A673 (cell line): Measurements from ENCODE around the gene CAB39. TPM values are rescaled to one million over a fixed set of nuclear protein-coding genes. Genes with fewer than 3 reads are reported as not detected.
"Not testable (repeated sequence)": the region's sequence is repeated elsewhere in the genome, so short reads cannot be mapped to it uniquely, and the experiment has no call there.

Source experiments
- BruUV-seq: library from RNA; stranded (reverse); fragments of 400-500 nt; replicated peaks from 2 replicates; lab custom pipeline; 2021; lab: Mats Ljungman, UMichigan
- CTCF ChIA-PET: fragments of 300-600 bp; sonication (Branson Sonifier 250); formaldehyde crosslinking; loops from one replicate; lab custom pipeline; 2022; ENCODE audit warnings: antibody characterized with exemption; lab: Charles Lee
- POLR2A ChIA-PET: fragments of 300-600 bp; sonication (Branson Sonifier 250); formaldehyde crosslinking; loops from one replicate; lab custom pipeline; 2022; ENCODE audit warnings: antibody characterized with exemption; ENCODE audit not compliant: low non-redundant PET; lab: Charles Lee
- DNase-seq: peaks from one replicate; pipeline ENCODE4 v3.0.0-alpha.2; 2015; ENCODE audit warnings: low spot score
- H3K27ac ChIP-seq: fragments of 200-600 bp; sonication (generic); 2 replicates; pipeline ENCODE4 v1.5.1; 2016; ENCODE audit warnings: mixed run types, low read depth, mild to moderate bottlenecking, mixed read lengths, antibody characterized with exemption, low read length; ENCODE audit not compliant: poor library complexity, severe bottlenecking
- H3K27me3 ChIP-seq: fragments of 200-600 bp; sonication (generic); replicated peaks from 2 replicates; pipeline ENCODE4 v1.6.1; 2017; ENCODE audit warnings: mixed run types, low read depth, mild to moderate bottlenecking, mixed read lengths, antibody characterized with exemption, low read length; ENCODE audit not compliant: insufficient read depth, poor library complexity
- H3K36me3 ChIP-seq: fragments of 200-600 bp; sonication (generic); 2 replicates; pipeline ENCODE4 v1.6.1; 2016; ENCODE audit warnings: mixed run types, mild to moderate bottlenecking, mixed read lengths, antibody characterized with exemption, low read length; ENCODE audit not compliant: insufficient read depth, poor library complexity, severe bottlenecking
- H3K4me1 ChIP-seq: fragments of 200-600 bp; sonication (generic); 2 replicates; pipeline ENCODE4 v1.6.1; 2017; ENCODE audit warnings: mixed run types, mild to moderate bottlenecking, mixed read lengths, antibody characterized with exemption, low read length; ENCODE audit not compliant: insufficient read depth, poor library complexity, severe bottlenecking
- H3K4me3 ChIP-seq: fragments of 200-600 bp; sonication (generic); 2 replicates; pipeline ENCODE4 v1.5.1; 2016; ENCODE audit warnings: low read depth, mixed run types, mild to moderate bottlenecking, mixed read lengths, low read length; ENCODE audit not compliant: poor library complexity, severe bottlenecking
- H3K9me3 ChIP-seq: fragments of 200-600 bp; sonication (generic); 2 replicates; pipeline ENCODE4 v1.6.1; 2016; ENCODE audit warnings: mixed run types, low read depth, mild to moderate bottlenecking, mixed read lengths, antibody characterized with exemption, low read length; ENCODE audit not compliant: poor library complexity, severe bottlenecking
- EZH2 ChIP-seq: fragments of 200-600 bp; sonication (generic); IDR thresholded peaks from 2 replicates; pipeline ENCODE4 v1.6.1; 2017; ENCODE audit warnings: borderline replicate concordance, low read depth, mild to moderate bottlenecking, mixed read lengths, antibody characterized with exemption, low read length; ENCODE audit not compliant: poor library complexity, severe bottlenecking
- intact Hi-C: fragments of 100-400 bp; cut with micrococcal nuclease; formaldehyde crosslinking; loops from one replicate; pipeline ENCODE4 v1.10.0; 2022; ENCODE audit not compliant: unreplicated experiment
- total RNA-seq: library from RNA; stranded (reverse); gene quantifications from 2 replicates; pipeline ENCODE4 v1.2.3, GENCODE V29; 2021
- TF ChIP-seq, protein P1 (sequence below): fragments of 300-800, 200-600 bp; sonication (generic); conservative IDR thresholded peaks from 2 replicates; pipeline ENCODE4 v1.5.1; 2017; ENCODE audit warnings: low read depth, mild to moderate bottlenecking, antibody characterized with exemption, low read length, moderate library complexity, mixed read lengths

CAB39 gene
- total RNA-seq, 1 experiment from 2014 or later, result 58.2 TPM

- Histone ChIP-seq H3K36me3 (no peaks in the 10 kb centered on the region), H3K9me3 (no peaks in the 10 kb centered on the region), H3K4me1 (no peaks in the 10 kb centered on the region), H3K27me3 (no peaks in the 10 kb centered on the region), H3K4me3 (no peak overlapping the region), H3K27ac (no peak overlapping the region)
- intact Hi-C loops, result no loop called here
- DNase-seq, result no peak
- TF ChIP-seq, protein P1, sequence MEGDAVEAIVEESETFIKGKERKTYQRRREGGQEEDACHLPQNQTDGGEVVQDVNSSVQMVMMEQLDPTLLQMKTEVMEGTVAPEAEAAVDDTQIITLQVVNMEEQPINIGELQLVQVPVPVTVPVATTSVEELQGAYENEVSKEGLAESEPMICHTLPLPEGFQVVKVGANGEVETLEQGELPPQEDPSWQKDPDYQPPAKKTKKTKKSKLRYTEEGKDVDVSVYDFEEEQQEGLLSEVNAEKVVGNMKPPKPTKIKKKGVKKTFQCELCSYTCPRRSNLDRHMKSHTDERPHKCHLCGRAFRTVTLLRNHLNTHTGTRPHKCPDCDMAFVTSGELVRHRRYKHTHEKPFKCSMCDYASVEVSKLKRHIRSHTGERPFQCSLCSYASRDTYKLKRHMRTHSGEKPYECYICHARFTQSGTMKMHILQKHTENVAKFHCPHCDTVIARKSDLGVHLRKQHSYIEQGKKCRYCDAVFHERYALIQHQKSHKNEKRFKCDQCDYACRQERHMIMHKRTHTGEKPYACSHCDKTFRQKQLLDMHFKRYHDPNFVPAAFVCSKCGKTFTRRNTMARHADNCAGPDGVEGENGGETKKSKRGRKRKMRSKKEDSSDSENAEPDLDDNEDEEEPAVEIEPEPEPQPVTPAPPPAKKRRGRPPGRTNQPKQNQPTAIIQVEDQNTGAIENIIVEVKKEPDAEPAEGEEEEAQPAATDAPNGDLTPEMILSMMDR, result no peak
- TF ChIP-seq EZH2, result no peak
- ChIA-PET POLR2A (no interaction called here), CTCF (no interaction called here)
- no TSS peak for BruUV-seq
These were observed 16.0 kb upstream of the CAB39 start for GRCh38 chr2:230696670-230697069.

DNA sequence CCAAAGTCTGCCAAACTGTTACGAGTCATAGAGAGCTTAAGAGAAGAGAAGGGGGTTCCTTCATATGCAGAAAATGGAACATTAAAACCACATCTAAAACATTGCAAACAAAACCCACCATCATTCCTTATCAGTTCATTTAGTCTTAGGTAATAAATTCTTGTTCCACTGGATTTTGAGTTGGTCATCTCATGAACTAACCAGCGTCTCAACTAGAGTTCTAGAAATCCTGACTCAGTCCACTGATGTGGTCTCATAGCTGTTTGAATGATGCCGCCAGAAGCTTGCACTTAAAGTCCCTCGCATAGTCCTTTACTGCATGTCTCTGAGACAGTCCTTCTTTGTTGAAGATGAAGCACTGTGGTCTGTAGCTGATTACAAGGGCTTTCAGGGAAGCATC is 15.0 kb upstream of the CAB39 start:
- no TSS peak for BruUV-seq
- H3K27ac ChIP-seq, result no peak overlapping the region
- no peaks in the 10 kb centered on the region for H3K27me3 ChIP-seq
- H3K4me1 ChIP-seq, result no peaks in the 10 kb centered on the region
- DNase-seq, result no peak
- no peak for TF ChIP-seq EZH2
- TF ChIP-seq, protein P1, result no peak
- H3K4me3 ChIP-seq, result no peak overlapping the region
- CTCF ChIA-PET, result no interaction called here
- no peaks in the 10 kb centered on the region for H3K36me3 ChIP-seq
- POLR2A ChIA-PET, result no interaction called here
- H3K9me3 ChIP-seq, result peaks cover 2% of the 10 kb centered on the region
- intact Hi-C loops, result no loop called here

DNA sequence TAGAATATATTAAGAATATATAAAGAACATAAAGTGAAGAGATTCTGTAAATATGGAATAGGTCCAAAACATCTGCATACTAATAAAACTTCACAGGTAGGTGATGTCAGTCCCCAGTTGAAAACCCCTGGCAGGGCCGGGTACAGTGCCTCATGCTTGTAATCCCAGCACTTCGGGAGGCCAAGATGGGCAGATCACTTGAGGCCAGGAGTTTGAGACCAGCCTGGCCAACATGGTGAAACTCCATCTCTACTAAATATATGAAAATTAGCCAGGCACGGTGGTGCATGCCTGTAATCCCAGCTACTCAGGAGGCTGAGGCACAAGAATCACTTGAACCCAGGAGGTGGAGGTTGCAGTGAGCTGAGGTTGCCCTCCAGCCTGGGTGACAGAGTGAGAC is 13.9 kb upstream of the CAB39 start:
- H3K4me3 ChIP-seq, POLR2A ChIA-PET, H3K4me1 ChIP-seq, H3K36me3 ChIP-seq, intact Hi-C loops, H3K27me3 ChIP-seq, DNase-seq, BruUV-seq, H3K9me3 ChIP-seq, H3K27ac ChIP-seq: not testable (repeated sequence)
- CTCF ChIA-PET, result interaction anchor here (0.6 kb wide), 1 partner anchor 539 kb away, joined by 8 read pairs; no protein-coding TSS in a partner anchor

DNA sequence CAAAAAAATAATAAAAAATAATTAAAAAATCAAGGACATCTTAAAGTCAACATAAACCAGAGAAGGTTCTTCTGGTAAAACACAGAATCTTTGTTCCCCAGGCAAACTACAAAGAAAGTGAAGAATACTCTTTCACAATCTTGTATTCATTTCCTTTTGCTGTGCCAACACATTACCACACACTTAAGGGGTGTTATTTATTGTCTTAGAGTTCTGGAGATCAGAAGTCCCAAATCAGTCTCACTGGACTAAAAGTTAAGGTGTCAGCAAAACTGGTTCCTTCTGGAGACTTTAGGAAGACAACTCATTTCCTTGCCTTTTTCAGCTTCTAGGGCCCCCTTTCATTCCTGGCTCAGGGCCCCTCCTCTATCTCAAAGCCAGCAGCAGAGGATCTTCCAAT is 12.2 kb upstream of the CAB39 start:
- CTCF ChIA-PET, result no interaction called here
- BruUV-seq, result no TSS peak

More for the DNA sequence above, 12.2 kb upstream of the CAB39 start:
- DNase-seq, result peak; percentile 46
- no peaks in the 10 kb centered on the region for H3K4me1 ChIP-seq
- TF ChIP-seq EZH2, result no peak
- TF ChIP-seq, protein P1, result no peak
- H3K27me3 ChIP-seq, result no peaks in the 10 kb centered on the region
- H3K4me3 ChIP-seq, result no peak overlapping the region
- POLR2A ChIA-PET, result no interaction called here
- no peak overlapping the region for H3K27ac ChIP-seq
- intact Hi-C loops, result no loop called here
- peaks cover 3% of the 10 kb centered on the region for H3K9me3 ChIP-seq
- no peaks in the 10 kb centered on the region for H3K36me3 ChIP-seq
